Panc1 (cell line): Measurements from ENCODE around the gene HADHB. TPM values are rescaled to one million over a fixed set of nuclear protein-coding genes. Genes with fewer than 3 reads are reported as not detected.
A peak's percentile ranks its signal among the peaks of the same experiment; 100 is the strongest.

ENCODE experiments used
- ATAC-seq: fragments of 200-7000 bp; cut with Tn5 transposase; 2 replicates; pipeline ENCODE4 v1.9.1; 2020; ENCODE audit warnings: mild to moderate bottlenecking, moderate library complexity
- BruUV-seq: library from RNA; stranded (reverse); fragments of 400-500 nt; replicated peaks from 2 replicates; lab custom pipeline; 2021; lab: Mats Ljungman, UMichigan
- CTCF ChIA-PET: fragments of 300-600 bp; sonication (Branson Sonifier 250); formaldehyde crosslinking; loops from one replicate; lab custom pipeline; 2022; ENCODE audit warnings: antibody characterized with exemption; lab: Charles Lee
- POLR2A ChIA-PET: fragments of 300-600 bp; sonication (Branson Sonifier 250); formaldehyde crosslinking; loops from one replicate; lab custom pipeline; 2022; ENCODE audit warnings: antibody characterized with exemption; lab: Charles Lee
- DNase-seq: peaks from one replicate; pipeline ENCODE4 v3.0.0-alpha.2; 2010; ENCODE audit warnings: low read depth, low spot score
- H3K27ac ChIP-seq: 2 replicates; pipeline ENCODE4 v1.5.1; 2011; ENCODE audit warnings: mild to moderate bottlenecking, low read length, inconsistent platforms
- H3K27me3 ChIP-seq: fragments of 200-500 bp; sonication (Bioruptor generic); 2 replicates; pipeline ENCODE4 v1.6.0; 2014; ENCODE audit warnings: low read length, inconsistent platforms; ENCODE audit not compliant: control insufficient read depth, insufficient read depth
- H3K36me3 ChIP-seq: fragments of 200-500 bp; sonication (Bioruptor generic); 2 replicates; pipeline ENCODE4 v1.5.1; 2014; ENCODE audit warnings: inconsistent platforms, mild to moderate bottlenecking, low read length, moderate library complexity; ENCODE audit not compliant: control insufficient read depth, insufficient read depth
- H3K4me1 ChIP-seq: 2 replicates; pipeline ENCODE4 v1.5.1; 2011; ENCODE audit warnings: inconsistent platforms, mild to moderate bottlenecking, low read length, moderate library complexity; ENCODE audit not compliant: control insufficient read depth, insufficient read depth
- H3K4me3 ChIP-seq, 2 experiments: 2 replicates each; pipeline ENCODE4 v1.5.1; 2011 to 2012; ENCODE audit warnings: low read depth in 2 of 2, low read length in 2 of 2, mild to moderate bottlenecking in 2 of 2, inconsistent platforms in 1 of 2, moderate library complexity in 1 of 2
- H3K9me3 ChIP-seq: fragments of 200-500 bp; sonication (Bioruptor generic); 2 replicates; pipeline ENCODE4 v1.5.1; 2014; ENCODE audit warnings: low read depth, mild to moderate bottlenecking, inconsistent platforms, low read length, moderate library complexity; ENCODE audit not compliant: control insufficient read depth, insufficient read depth
- CTCF ChIP-seq: fragments of 450-650 bp; IDR thresholded peaks from 2 replicates; pipeline ENCODE4 v1.5.1; 2017; ENCODE audit warnings: mild to moderate bottlenecking
- REST ChIP-seq, 2 experiments: IDR thresholded peaks; 2 replicates each; pipeline ENCODE4 v1.6.1; 2011 to 2012; ENCODE audit warnings: low read depth in 2 of 2, control low read depth in 1 of 2, low read length in 1 of 2, mild to moderate bottlenecking in 1 of 2, moderate library complexity in 1 of 2; ENCODE audit not compliant: insufficient read depth in 1 of 2
- SIN3A ChIP-seq: IDR thresholded peaks from 2 replicates; pipeline ENCODE4 v1.6.1; 2012; ENCODE audit warnings: low read depth, mild to moderate bottlenecking, low read length, moderate library complexity, borderline replicate concordance; ENCODE audit not compliant: insufficient read depth
- TCF7L2 ChIP-seq: IDR thresholded peaks from 2 replicates; pipeline ENCODE4 v1.6.1; 2011; ENCODE audit warnings: mild to moderate bottlenecking, low read depth, low read length, inconsistent platforms
- in situ Hi-C: cut with HindIII; loops from 2 replicates; pipeline ENCODE4 v1.10.0; 2016; ENCODE audit warnings: low sequenced_read_pairs, low pct_unique_long_range_greater_than_20kb
- intact Hi-C: fragments of 100-400 bp; cut with micrococcal nuclease; formaldehyde crosslinking; loops from one replicate; pipeline ENCODE4 v1.10.0; 2022; ENCODE audit not compliant: unreplicated experiment
- total RNA-seq: library from RNA; stranded (reverse); gene quantifications from one replicate; pipeline ENCODE4 v1.2.1, GENCODE V29; 2021; ENCODE audit not compliant: unreplicated experiment

HADHB gene
- total RNA-seq, 1 experiment from 2014 or later, result 106 TPM

DNA sequence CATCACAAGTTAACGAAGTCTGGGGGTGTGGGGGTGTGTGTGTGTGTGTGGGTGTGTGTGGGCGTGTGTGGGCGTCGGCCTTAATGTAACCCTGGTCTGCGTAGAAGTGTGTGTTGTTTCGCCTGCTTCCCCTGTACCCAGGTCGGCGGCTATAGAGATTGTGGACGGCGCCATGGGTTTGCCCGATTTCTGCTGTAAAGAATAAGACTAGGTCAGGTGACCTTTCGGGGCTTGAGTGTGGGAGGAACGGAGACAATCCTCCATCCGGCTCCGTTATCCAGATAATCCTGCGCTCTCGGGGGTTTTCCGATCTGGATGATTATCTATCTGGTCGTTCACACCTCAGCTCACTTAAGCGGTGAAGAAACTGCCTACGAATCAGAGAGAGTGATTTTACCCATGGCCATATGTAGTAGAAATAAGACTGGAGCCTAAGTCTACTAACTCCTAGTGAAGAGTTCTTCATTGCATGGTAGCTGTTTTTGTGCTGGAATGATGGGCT, 543 bp downstream of the HADHB start:
- no peaks in the 10 kb centered on the region for H3K9me3 ChIP-seq
- no peaks in the 10 kb centered on the region; the same call in 1 of the 2 replicates for H3K36me3 ChIP-seq
- TF ChIP-seq SIN3A (peak; percentile 20; the same call in 1 of the 2 replicates), REST (IDR thresholded peaks at IDR 0.05; ENCODE audit: insufficient read depth in 1 of 2, low read depth in 2 of 2, low read length in 1 of 2) (no peak)
- intact Hi-C loops, result loop anchor here (10.0 kb wide), 1 partner anchor 90 kb away; no protein-coding TSS in a partner anchor
- CTCF ChIA-PET, result interaction anchor here (0.7 kb wide), 1 partner anchor 216 kb away, joined by 3 read pairs; no protein-coding TSS in a partner anchor
- H3K4me3 ChIP-seq, result peak overlapping the region; percentile 79 to 85
- H3K4me1 ChIP-seq, result peaks cover 26% of the 10 kb centered on the region
- POLR2A ChIA-PET, result no interaction called here
- no peak for DNase-seq
- in situ Hi-C loops, result no loop called here
- ATAC-seq, result peak; percentile 57
- no peaks in the 10 kb centered on the region for H3K27me3 ChIP-seq
- peak overlapping the region; percentile 81 for H3K27ac ChIP-seq
- BruUV-seq, result no TSS peak

- peak overlapping the region; percentile 79 to 85 for H3K4me3 ChIP-seq
- POLR2A ChIA-PET, result no interaction called here
Observed at GRCh38 chr2:26245810-26246209, 1.1 kb downstream of the HADHB start.

More at GRCh38 chr2:26245810-26246209, 1.1 kb downstream of the HADHB start:
- BruUV-seq, result TSS peak; percentile 68
- Histone ChIP-seq H3K36me3 (no peaks in the 10 kb centered on the region; the same call in 1 of the 2 replicates), H3K4me1 (peaks cover 20% of the 10 kb centered on the region), H3K27ac (peak overlapping the region; percentile 81), H3K9me3 (no peaks in the 10 kb centered on the region), H3K27me3 (no peaks in the 10 kb centered on the region)
- ATAC-seq (no peak), DNase-seq (no peak)
- in situ Hi-C loops (no loop called here), intact Hi-C loops (loop anchor here (10.0 kb wide), 1 partner anchor 89 kb away; no protein-coding TSS in a partner anchor)
- CTCF ChIA-PET, result interaction anchor here (0.7 kb wide), 1 partner anchor 216 kb away, joined by 3 read pairs; no protein-coding TSS in a partner anchor
- 0 out of 2 replicates have a peak, but pooled peaks have one; percentile 14 for TF ChIP-seq SIN3A
- TF ChIP-seq CTCF, result no peak
- no peak for TF ChIP-seq TCF7L2
